ENCODE results near the gene CRYGB. TPM values are rescaled to one million over a fixed set of nuclear protein-coding genes. Genes with fewer than 3 reads are reported as not detected.

Gene CRYGB
- total RNA-seq, 2 experiments from 2014 or later: not detected

DNA sequence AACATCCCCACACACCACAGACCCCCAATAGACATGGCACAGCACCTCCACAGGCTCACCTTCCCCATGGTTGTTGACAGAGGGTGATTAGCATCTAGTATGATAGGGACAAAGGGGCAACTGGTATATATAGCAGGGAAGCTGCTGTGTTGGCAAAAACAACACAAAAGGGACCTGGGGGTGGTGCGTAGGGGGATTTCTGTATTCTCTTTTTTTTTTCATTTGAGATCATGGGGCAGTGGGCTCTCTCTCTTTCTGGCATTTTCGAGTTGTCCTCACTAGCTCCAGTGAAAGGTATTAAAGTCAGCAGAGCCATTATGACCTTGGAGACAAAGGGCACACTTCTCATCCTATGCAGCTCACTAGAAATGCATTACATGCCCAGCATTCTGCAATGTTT lies 17.5 kb upstream of the CRYGB start, which contains the start of gene CRYGA:
TSS of gene CRYGA (minus strand) at position 101 of the 400 bp plus-strand sequence. CDS start at position 68, 33 bp downstream.
- ChIA-PET CTCF (ENCODE audit: unreplicated experiment) (no interaction called here), POLR2A (no interaction called here)
- no TSS peak for BruUV-seq (replicated peaks)

DNA sequence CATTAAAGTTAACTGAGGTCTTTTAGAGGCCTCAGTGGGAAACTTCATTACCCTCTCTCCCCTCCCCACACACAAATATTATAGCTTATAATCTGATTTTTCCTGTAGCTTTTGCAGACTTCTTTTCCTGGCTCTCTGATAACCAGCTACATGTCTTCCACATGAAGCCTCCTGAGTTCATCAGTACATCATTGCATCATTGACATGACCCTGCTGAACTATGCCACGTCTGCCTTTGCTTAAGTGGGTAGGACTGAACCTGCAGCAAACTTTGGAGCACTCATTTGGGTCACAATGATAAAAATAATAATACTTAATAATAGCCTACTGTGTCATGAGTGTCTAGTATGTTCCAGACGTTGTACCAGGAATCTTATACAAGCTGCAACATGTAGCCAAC lies 10.5 kb upstream of the CRYGB start:
- CTCF ChIA-PET (ENCODE audit: unreplicated experiment): no interaction called here
- H3K4me2 ChIP-seq (ENCODE audit: low read length): no peak overlapping the region
- BruUV-seq (replicated peaks): no TSS peak

More for the DNA sequence above, 17.5 kb upstream of the CRYGB start, which contains the start of gene CRYGA:
- H2AFZ ChIP-seq (ENCODE audit: low read length): no peak within 1 kb of the TSS
- H3K4me3 ChIP-seq (ENCODE audit: low read depth, low read length, poor library complexity, severe bottlenecking): no peak within 1 kb of the TSS
- H3K36me3 ChIP-seq (ENCODE audit: insufficient read depth, low read length): no peaks in the 10 kb centered on the region
- H4K20me1 ChIP-seq (ENCODE audit: insufficient read depth, low read length): no peaks in the 10 kb centered on the region
- H3K4me2 ChIP-seq (ENCODE audit: low read length): no peak within 1 kb of the TSS
- H3K9me2 ChIP-seq (ENCODE audit: insufficient read depth, low read length): no peaks in the 10 kb centered on the region
- H3K9me3 ChIP-seq (ENCODE audit: low read length): no peaks in the 10 kb centered on the region
- TF ChIP-seq EZH2phosphoT487 (IDR thresholded peaks at IDR 0.05; ENCODE audit: borderline replicate concordance, low read depth, low read length): no peak
- TF ChIP-seq, protein P1, sequence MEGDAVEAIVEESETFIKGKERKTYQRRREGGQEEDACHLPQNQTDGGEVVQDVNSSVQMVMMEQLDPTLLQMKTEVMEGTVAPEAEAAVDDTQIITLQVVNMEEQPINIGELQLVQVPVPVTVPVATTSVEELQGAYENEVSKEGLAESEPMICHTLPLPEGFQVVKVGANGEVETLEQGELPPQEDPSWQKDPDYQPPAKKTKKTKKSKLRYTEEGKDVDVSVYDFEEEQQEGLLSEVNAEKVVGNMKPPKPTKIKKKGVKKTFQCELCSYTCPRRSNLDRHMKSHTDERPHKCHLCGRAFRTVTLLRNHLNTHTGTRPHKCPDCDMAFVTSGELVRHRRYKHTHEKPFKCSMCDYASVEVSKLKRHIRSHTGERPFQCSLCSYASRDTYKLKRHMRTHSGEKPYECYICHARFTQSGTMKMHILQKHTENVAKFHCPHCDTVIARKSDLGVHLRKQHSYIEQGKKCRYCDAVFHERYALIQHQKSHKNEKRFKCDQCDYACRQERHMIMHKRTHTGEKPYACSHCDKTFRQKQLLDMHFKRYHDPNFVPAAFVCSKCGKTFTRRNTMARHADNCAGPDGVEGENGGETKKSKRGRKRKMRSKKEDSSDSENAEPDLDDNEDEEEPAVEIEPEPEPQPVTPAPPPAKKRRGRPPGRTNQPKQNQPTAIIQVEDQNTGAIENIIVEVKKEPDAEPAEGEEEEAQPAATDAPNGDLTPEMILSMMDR (conservative IDR thresholded peaks at IDR 0.05; ENCODE audit: low read length): no peak
- intact Hi-C loops (cut with micrococcal nuclease; ENCODE audit: unreplicated experiment): no loop called here
- H3K79me2 ChIP-seq (ENCODE audit: insufficient read depth, low read depth, low read length): no peaks in the 10 kb centered on the region
- H3K27ac ChIP-seq (ENCODE audit: low read depth, low read length, poor library complexity, severe bottlenecking): no peak within 1 kb of the TSS
- H3K4me1 ChIP-seq (ENCODE audit: insufficient read depth, low read length, poor library complexity, severe bottlenecking): no peaks in the 10 kb centered on the region
- DNase-seq (ENCODE audit: low spot score): no peak

DNA sequence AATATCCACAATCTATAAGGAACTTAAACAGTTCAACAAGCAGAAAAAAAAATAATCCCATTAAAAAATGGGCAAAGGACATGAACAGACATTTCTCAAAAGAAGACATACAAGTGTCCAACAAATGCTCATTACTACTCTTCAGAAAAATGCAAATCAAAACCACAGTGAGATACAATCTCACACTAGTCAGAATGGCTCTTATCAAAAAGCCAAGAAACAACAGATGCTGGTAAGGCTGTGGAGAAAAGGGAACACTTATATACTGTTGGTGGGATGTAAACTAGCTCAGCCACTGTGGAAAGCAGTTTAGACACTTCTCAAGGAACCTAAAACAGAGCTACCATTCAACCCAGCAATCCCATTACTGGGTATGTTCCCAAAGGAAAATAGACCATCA lies 7.2 kb upstream of the CRYGB start:
- intact Hi-C loops (cut with micrococcal nuclease; ENCODE audit: unreplicated experiment): no loop called here
- no peaks in the 10 kb centered on the region for H3K9me3 ChIP-seq (ENCODE audit: low read length)
- no TSS peak for BruUV-seq (replicated peaks)
- POLR2A ChIA-PET: interaction anchor here (1.0 kb wide), 1 partner anchor 18 kb away, joined by 3 read pairs; no protein-coding TSS in a partner anchor
- no peaks in the 10 kb centered on the region for H3K79me2 ChIP-seq (ENCODE audit: insufficient read depth, low read depth, low read length)
- no peak overlapping the region for H3K4me3 ChIP-seq (ENCODE audit: low read depth, low read length, poor library complexity, severe bottlenecking)
- H3K4me1 ChIP-seq (ENCODE audit: insufficient read depth, low read length, poor library complexity, severe bottlenecking): no peaks in the 10 kb centered on the region
- no peak overlapping the region for H3K27ac ChIP-seq (ENCODE audit: low read depth, low read length, poor library complexity, severe bottlenecking)
- no peaks in the 10 kb centered on the region for H3K36me3 ChIP-seq (ENCODE audit: insufficient read depth, low read length)
- no peaks in the 10 kb centered on the region for H3K9me2 ChIP-seq (ENCODE audit: insufficient read depth, low read length)
- no peak overlapping the region for H3K4me2 ChIP-seq (ENCODE audit: low read length)
- no peaks in the 10 kb centered on the region for H4K20me1 ChIP-seq (ENCODE audit: insufficient read depth, low read length)
- no peak for TF ChIP-seq EZH2phosphoT487 (IDR thresholded peaks at IDR 0.05; ENCODE audit: borderline replicate concordance, low read depth, low read length)
- TF ChIP-seq, protein P1 (conservative IDR thresholded peaks at IDR 0.05; ENCODE audit: low read length): no peak
- no peak for DNase-seq (ENCODE audit: low spot score)
- no peak overlapping the region for H2AFZ ChIP-seq (ENCODE audit: low read length)
- CTCF ChIA-PET (ENCODE audit: unreplicated experiment): no interaction called here

More for the DNA sequence above, 10.5 kb upstream of the CRYGB start:
- Histone ChIP-seq H4K20me1 (ENCODE audit: insufficient read depth, low read length) (no peaks in the 10 kb centered on the region), H3K27ac (ENCODE audit: low read depth, low read length, poor library complexity, severe bottlenecking) (no peak overlapping the region), H3K4me1 (ENCODE audit: insufficient read depth, low read length, poor library complexity, severe bottlenecking) (no peaks in the 10 kb centered on the region), H3K4me3 (ENCODE audit: low read depth, low read length, poor library complexity, severe bottlenecking) (no peak overlapping the region), H3K36me3 (ENCODE audit: insufficient read depth, low read length) (no peaks in the 10 kb centered on the region), H3K9me2 (ENCODE audit: insufficient read depth, low read length) (no peaks in the 10 kb centered on the region), H3K79me2 (ENCODE audit: insufficient read depth, low read depth, low read length) (no peaks in the 10 kb centered on the region), H3K9me3 (ENCODE audit: low read length) (no peaks in the 10 kb centered on the region), H2AFZ (ENCODE audit: low read length) (no peak overlapping the region)
- TF ChIP-seq, protein P1 (conservative IDR thresholded peaks at IDR 0.05; ENCODE audit: low read length): no peak
- no peak for TF ChIP-seq EZH2phosphoT487 (IDR thresholded peaks at IDR 0.05; ENCODE audit: borderline replicate concordance, low read depth, low read length)
- no peak for DNase-seq (ENCODE audit: low spot score)
- POLR2A ChIA-PET: interaction anchor here (0.9 to 1.4 kb wide), 3 partner anchors 11 to 25 kb away, joined by 3 read pairs; no protein-coding TSS in a partner anchor
- intact Hi-C loops (cut with micrococcal nuclease; ENCODE audit: unreplicated experiment): no loop called here

Data from OCI-LY7 (cell line).